Placental pericyte (primary cell): ENCODE measurements around the gene PHETA2. TPM values are rescaled to one million over a fixed set of nuclear protein-coding genes. Genes with fewer than 3 reads are reported as not detected.

Source experiments
- small RNA-seq: library from RNA; depleted of rRNA; stranded (forward); fragments of <200 nt; gene quantifications from one replicate; pipeline ENCODE3, GENCODE V24; 2012; ENCODE audit warnings: low replicate concordance
- total RNA-seq: library from RNA; depleted of rRNA; stranded (reverse); fragments of >200 nt; gene quantifications from 2 replicates; pipeline ENCODE4 v1.2.3, GENCODE V29; 2012

Gene PHETA2
- 14.0 and 17.0 TPM in 2 replicates for total RNA-seq

DNA sequence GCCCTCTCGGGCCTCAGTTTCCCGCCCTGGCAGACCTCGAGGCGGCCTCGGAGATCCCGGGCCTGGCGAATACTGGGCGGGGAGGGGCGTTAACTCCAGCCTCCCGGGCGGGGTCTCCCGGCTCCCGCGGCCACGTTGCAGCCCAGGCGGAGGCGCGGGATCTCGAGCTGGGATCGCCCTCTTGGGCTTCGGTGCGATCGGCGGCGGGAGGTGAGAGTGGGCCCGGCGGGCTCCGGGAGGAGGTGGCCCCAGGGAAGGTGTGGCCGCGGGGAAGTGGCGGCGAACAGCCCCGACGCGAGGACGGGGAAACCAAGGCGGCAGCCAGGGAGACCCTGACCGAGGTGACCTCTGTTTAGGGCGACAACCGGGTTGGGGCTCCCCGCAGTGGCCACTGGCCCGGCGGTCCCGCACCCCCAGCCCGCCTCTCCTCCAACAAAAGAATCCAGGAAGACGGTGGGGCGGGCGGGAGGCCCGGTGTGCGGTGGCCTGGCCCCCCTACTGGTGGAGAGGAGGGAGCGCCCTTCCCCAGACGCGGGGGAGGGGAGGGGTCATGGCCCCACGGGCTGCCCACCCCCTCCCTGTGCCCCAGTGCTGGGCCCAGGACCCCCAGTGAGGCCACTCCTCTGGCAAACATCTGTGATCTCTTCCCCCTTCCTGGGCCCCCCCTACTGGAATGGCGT, at the start of gene PHETA2:
Gene PHETA2, plus strand, starts transcription at position 117 of the 680 bp plus-strand sequence. CDS start 3,046 bp downstream, outside the sequence.

DNA sequence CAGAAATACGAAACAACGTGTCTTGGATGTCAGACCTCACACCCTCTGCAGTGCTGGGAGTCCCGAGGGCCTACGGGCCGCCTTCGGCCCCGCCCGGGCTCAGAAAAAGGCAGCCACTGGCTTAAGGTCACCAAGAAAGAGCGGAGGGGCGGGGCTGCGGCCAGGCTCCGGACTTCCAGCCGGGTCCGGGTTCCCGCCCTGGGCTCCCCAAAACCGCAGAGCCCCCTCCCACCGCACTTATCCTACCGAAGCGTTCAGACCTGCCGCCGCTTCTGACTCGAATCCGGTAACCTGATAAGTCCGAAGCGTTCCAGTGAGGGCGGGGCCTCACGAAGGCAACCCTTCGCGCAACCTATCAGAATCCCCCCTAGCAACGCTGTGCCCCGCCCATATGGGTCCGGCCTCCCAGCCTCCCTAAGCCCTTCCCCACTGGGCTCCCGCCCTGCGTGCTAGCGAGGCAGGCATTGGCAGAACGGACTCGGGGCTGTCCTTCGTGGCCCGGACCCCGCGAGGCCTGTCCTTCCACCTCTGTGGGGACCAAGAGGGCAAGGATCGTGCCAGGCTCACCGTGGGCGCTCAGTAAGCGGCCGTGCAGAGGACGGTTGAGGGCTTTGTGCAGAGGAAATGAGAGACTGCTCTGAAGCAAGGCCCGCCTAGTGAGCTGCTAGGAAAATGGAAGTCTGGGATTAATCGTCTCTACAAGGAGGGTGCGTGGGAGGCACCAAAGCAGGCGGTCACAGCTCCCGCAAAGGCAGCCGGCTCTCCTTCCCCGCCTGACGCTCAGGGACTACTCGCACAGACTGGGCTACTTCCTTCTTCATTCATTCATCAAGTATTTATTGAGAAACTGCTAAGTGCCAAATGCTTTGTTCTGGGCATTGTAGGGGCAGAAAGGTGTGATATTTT, 3.3 kb upstream of the PHETA2 start, which contains the start of gene NAGA:
Gene NAGA, minus strand, starts transcription at position 296 of the 906 bp plus-strand sequence. CDS start 515 bp downstream, outside the sequence.

DNA sequence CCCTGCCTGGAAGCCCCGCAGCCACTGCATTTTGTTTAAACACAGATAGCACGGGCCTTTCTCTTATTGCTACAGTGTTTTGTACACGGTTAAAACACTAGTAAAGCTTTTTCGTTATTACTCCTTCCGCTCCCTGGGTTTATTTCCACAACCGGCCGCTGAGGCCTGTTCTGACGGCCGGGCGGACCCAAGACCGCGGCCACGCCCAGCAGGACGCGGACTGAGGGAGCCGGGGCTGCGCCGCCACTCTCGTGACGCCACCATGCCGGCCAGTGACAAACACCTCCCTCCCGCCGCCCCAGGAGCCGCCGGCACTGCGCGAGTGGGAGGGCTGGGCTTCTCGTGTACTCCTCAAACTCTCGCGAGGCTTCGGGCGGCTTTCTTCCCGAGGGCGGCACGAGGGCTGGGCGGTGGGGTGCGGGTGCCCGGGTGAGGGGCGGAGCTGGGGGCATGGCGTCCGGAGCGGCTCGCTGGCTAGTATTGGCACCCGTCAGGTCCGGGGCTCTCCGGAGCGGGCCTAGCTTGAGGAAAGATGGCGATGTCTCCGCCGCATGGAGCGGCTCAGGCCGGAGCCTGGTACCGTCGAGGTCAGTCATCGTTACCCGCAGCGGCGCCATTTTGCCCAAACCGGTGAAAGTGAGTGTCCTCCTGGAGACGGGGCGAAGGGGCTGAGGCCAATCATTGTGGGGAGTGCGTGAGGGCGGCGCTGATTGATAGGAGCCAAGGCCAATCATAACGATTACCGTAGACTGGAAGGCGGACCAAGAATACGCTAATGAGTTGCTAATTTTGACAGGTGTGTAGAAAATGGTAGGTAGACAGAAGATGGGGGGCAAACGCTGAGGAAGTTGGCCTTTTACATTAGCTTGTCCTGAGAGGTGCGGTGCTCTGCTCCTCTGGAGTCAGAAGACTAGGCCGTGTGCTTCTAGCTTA, 5.5 kb downstream of the PHETA2 start, which contains the start of gene SMDT1:
Gene SMDT1, plus strand, starts transcription at position 382 of the 933 bp plus-strand sequence. Its CDS starts 69 bp downstream, at position 451.

GRCh38 chr22:42090596-42091454, 16.8 kb downstream of the PHETA2 start, which contains the start of gene NDUFA6:
Gene NDUFA6 (minus strand): TSS chr22:42090772. CDS start chr22:42090744, 28 bp downstream.

Small RNAs within 50 kb of the gene (small RNA-seq; reads per million reads assigned to genes)
- not detected for gene SNORD13P1

Other genes starting within 250 kb of the PHETA2 start
- 74.7 and 182 TPM in 2 replicates for gene SREBF2, start 241.1 kb upstream of the PHETA2 start, total RNA-seq
- gene SHISA8, start 159.2 kb upstream of the PHETA2 start, total RNA-seq = not detected in 2 replicates
- gene TNFRSF13C, start 147.4 kb upstream of the PHETA2 start, total RNA-seq = 0.14 and 0.66 TPM in 2 replicates
- gene CENPM, start 127.1 kb upstream of the PHETA2 start, total RNA-seq = 2.4 and 21.0 TPM in 2 replicates
- gene SEPTIN3, start 104.8 kb upstream of the PHETA2 start, total RNA-seq = 0.14 TPM in 1 of 2 replicates, not detected in the other
- gene WBP2NL, start 75.5 kb upstream of the PHETA2 start, total RNA-seq = 0.14 and 0.22 TPM in 2 replicates
- gene NAGA, start 3.4 kb upstream of the PHETA2 start, total RNA-seq = 35.2 and 45.8 TPM in 2 replicates
- 1.6 and 4.8 TPM in 2 replicates for gene SMDT1, start 5.5 kb downstream of the PHETA2 start, total RNA-seq
- gene NDUFA6, start 16.5 kb downstream of the PHETA2 start, total RNA-seq = 34.1 and 45.3 TPM in 2 replicates
- gene CYP2D6, start 56.6 kb downstream of the PHETA2 start, total RNA-seq = 0.14 and 0.44 TPM in 2 replicates
- gene TCF20, start 196.4 kb downstream of the PHETA2 start, total RNA-seq = 35.9 and 39.7 TPM in 2 replicates